Measurements from ENCODE around the gene SIDT2.
"Not testable (repeated sequence)": the region's sequence is repeated elsewhere in the genome, so short reads cannot be mapped to it uniquely, and the experiment has no call there.

Gene SIDT2

GRCh38 chr11:117171007-117171403 lies 7.5 kb upstream of the SIDT2 start:
- no peak for DNase-seq (ENCODE audit: low read depth, low spot score)
- H3K4me3 ChIP-seq (ENCODE audit: low read length): no peak overlapping the region

- DNase-seq (ENCODE audit: low read depth, low spot score): no peak
- H3K4me3 ChIP-seq (ENCODE audit: low read length): no peak overlapping the region
Observed at GRCh38 chr11:117171404-117172061, 7.0 kb upstream of the SIDT2 start.

- H3K4me3 ChIP-seq (ENCODE audit: low read length): no peak overlapping the region
- no peak for DNase-seq (ENCODE audit: low read depth, low spot score)
Observed at GRCh38 chr11:117172724-117173421, 5.7 kb upstream of the SIDT2 start.

GRCh38 chr11:117175104-117175503 lies 3.4 kb upstream of the SIDT2 start:
- no peak for DNase-seq (ENCODE audit: low read depth, low spot score)
- H3K4me3 ChIP-seq (ENCODE audit: low read length): no peak overlapping the region

- DNase-seq (ENCODE audit: low read depth, low spot score): no peak
- H3K4me3 ChIP-seq (ENCODE audit: low read length): no peak overlapping the region
Observed at GRCh38 chr11:117175781-117176180, 2.8 kb upstream of the SIDT2 start.

- DNase-seq (ENCODE audit: low read depth, low spot score): no peak
- no peak overlapping the region for H3K4me3 ChIP-seq (ENCODE audit: low read length)
Observed at GRCh38 chr11:117176186-117176585, 2.4 kb upstream of the SIDT2 start.

- H3K4me3 ChIP-seq (ENCODE audit: low read length): no peak overlapping the region
- no peak for DNase-seq (ENCODE audit: low read depth, low spot score)
Observed at GRCh38 chr11:117177534-117178209, 871 bp upstream of the SIDT2 start.

- DNase-seq (ENCODE audit: low read depth, low spot score): peak; percentile 11
- peak overlapping the region; percentile 64 for H3K4me3 ChIP-seq (ENCODE audit: low read length)
Observed at GRCh38 chr11:117179048-117179999, 781 bp downstream of the SIDT2 start.

- peak overlapping the region; percentile 64 for H3K4me3 ChIP-seq (ENCODE audit: low read length)
- DNase-seq (ENCODE audit: low read depth, low spot score): peak; percentile 36
Observed at GRCh38 chr11:117180020-117180419, 1.5 kb downstream of the SIDT2 start.

GRCh38 chr11:117180661-117181585 lies 2.4 kb downstream of the SIDT2 start:
- DNase-seq (ENCODE audit: low read depth, low spot score): peak; percentile 87
- peak overlapping the region; percentile 2 for H3K4me3 ChIP-seq (ENCODE audit: low read length)

- no peak for DNase-seq (ENCODE audit: low read depth, low spot score)
- no peak overlapping the region for H3K4me3 ChIP-seq (ENCODE audit: low read length)
Observed at GRCh38 chr11:117181586-117182550, 3.3 kb downstream of the SIDT2 start.

- no peak overlapping the region for H3K4me3 ChIP-seq (ENCODE audit: low read length)
- DNase-seq (ENCODE audit: low read depth, low spot score): no peak
Observed at GRCh38 chr11:117182551-117182935, 4.0 kb downstream of the SIDT2 start.

GRCh38 chr11:117183178-117183577 lies 4.6 kb downstream of the SIDT2 start:
- H3K4me3 ChIP-seq (ENCODE audit: low read length); DNase-seq (ENCODE audit: low read depth, low spot score): not testable (repeated sequence)

- H3K4me3 ChIP-seq (ENCODE audit: low read length): no peak overlapping the region
- DNase-seq (ENCODE audit: low read depth, low spot score): no peak
Observed at GRCh38 chr11:117183724-117184349, 5.3 kb downstream of the SIDT2 start.

- no peak for DNase-seq (ENCODE audit: low read depth, low spot score)
- H3K4me3 ChIP-seq (ENCODE audit: low read length): no peak overlapping the region
Observed at GRCh38 chr11:117185736-117186430, 7.3 kb downstream of the SIDT2 start.

- DNase-seq (ENCODE audit: low read depth, low spot score): no peak
- H3K4me3 ChIP-seq (ENCODE audit: low read length): no peak overlapping the region
Observed at GRCh38 chr11:117186431-117186761, 7.9 kb downstream of the SIDT2 start.
